Measurements from ENCODE around the gene TPRN. TPM values are rescaled to one million over a fixed set of nuclear protein-coding genes. Genes with fewer than 3 reads are reported as not detected.

Gene TPRN
- total RNA-seq, 1 donor from 2014 or later, result 2.8 TPM

GRCh38 chr9:137165250-137165836 is 35.2 kb downstream of the TPRN start:
- intact Hi-C loops (cut with DNase I), result no loop called here
- Histone ChIP-seq H3K9me3 (no peaks in the 10 kb centered on the region), H3K27me3 (peaks cover 66% of the 10 kb centered on the region), H3K36me3 (no peaks in the 10 kb centered on the region), H3K4me3 (no peak overlapping the region), H3K4me1 (peaks cover 25% of the 10 kb centered on the region in 2 donors), H3K27ac (no peak overlapping the region)
- TF ChIP-seq CTCF (IDR thresholded peaks at IDR 0.05), result no peak
- no peak for DNase-seq (ENCODE audit: low spot score in 2 of 2)

DNA sequence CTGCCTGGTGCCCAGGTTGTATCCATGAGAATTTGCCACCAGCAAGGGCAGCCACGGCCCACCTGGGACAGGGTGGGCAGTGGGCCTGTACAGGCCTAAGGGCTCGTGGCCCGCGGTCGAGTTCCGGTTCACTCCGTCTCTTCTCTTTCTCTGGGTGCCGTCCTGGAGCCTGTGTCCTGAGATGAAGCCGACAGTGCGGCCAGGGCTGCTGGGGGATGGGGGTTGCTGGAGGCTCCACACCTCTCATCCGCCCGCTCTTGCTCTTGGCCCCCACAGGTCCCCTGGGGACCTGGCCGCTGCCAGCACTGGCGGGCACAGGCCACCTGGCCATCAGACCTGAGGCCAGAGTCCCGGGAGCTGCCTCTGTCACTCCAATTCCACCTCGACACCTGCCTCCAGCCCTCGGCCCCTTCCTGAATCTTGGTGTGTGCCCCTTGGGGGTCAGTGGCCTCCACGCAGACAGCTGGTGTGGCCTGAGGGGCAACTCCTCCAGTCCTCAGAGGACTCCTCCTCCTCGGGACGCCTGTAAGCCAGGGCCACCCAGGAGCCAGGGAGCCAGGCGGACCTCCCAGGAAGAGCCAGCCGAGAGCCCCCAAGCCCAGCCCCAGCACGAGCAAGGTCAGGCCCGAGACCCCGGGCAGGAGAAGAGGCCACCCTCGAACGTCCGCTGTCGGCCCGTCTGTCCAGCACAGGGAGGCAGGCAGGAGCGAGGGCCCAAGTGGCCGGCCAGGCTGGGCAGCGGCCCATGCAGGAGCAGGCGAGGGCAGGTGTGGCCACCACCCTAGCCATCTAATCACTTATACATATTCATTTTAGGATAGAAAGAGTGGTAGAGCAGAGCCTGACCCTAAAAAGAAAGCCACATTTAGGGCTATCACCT is 35.9 kb downstream of the TPRN start:
- Histone ChIP-seq H3K27ac (no peak overlapping the region), H3K36me3 (no peaks in the 10 kb centered on the region), H3K4me3 (no peak overlapping the region), H3K9me3 (no peaks in the 10 kb centered on the region), H3K27me3 (peaks cover 66% of the 10 kb centered on the region), H3K4me1 (peaks cover 25% of the 10 kb centered on the region in 2 donors)
- intact Hi-C loops (cut with DNase I), result no loop called here
- no peak for DNase-seq (ENCODE audit: low spot score in 2 of 2)
- no peak for TF ChIP-seq CTCF (IDR thresholded peaks at IDR 0.05)

DNA sequence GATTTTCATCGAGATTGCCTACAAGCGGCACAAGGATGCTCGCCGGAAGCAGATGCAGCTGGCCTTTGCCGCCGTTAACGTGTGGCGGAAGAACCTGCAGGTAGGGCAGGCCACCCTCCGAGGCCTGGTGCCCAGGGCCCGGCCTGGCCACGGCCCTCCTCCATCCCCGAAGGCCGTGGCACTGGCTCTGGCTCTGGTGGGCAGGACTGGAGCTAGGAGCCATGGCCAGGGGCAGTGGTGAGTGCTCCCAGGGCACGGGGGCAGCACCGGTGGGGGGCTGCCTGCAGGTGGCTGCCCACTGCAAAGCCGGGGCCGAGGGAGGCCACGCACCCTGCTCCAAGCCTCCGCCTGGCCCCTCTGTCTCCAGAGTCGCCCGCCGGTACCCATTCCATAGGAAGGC is 36.7 kb downstream of the TPRN start:
- intact Hi-C loops (cut with DNase I), result no loop called here
- DNase-seq (ENCODE audit: low spot score in 2 of 2), result no peak
- H3K9me3 ChIP-seq, result no peaks in the 10 kb centered on the region
- H3K27ac ChIP-seq, result no peak overlapping the region
- H3K27me3 ChIP-seq, result peaks cover 67% of the 10 kb centered on the region
- peaks cover 18 to 22% of the 10 kb centered on the region in 2 donors for H3K4me1 ChIP-seq
- no peak for TF ChIP-seq CTCF (IDR thresholded peaks at IDR 0.05)
- no peaks in the 10 kb centered on the region for H3K36me3 ChIP-seq
- no peak overlapping the region for H3K4me3 ChIP-seq

DNA sequence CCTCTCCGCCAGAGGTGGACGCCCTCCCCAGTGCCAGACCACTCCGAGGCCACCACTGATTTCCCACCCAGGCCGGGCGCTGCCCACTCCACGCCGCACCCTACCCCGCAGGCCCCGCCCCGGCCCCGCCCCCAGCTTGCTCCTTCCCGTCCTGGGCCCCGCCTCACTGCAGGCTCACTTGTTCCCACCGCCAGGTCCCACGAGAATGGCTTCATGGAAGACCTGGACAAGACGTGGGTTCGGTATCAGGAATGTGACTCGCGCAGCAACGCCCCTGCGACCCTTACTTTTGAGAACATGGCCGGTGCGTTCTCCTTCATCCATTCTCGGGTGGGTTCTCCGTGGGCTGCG is 37.2 kb downstream of the TPRN start:
- peaks cover 13 to 19% of the 10 kb centered on the region in 2 donors for H3K4me1 ChIP-seq
- peak overlapping the region; percentile 18 to 46 for H3K4me3 ChIP-seq
- no peaks in the 10 kb centered on the region for H3K9me3 ChIP-seq
- no peak for DNase-seq (ENCODE audit: low spot score in 2 of 2)
- H3K27ac ChIP-seq, result no peak overlapping the region
- peaks cover 69% of the 10 kb centered on the region for H3K27me3 ChIP-seq
- TF ChIP-seq CTCF (IDR thresholded peaks at IDR 0.05), result no peak
- no peaks in the 10 kb centered on the region for H3K36me3 ChIP-seq
- intact Hi-C loops (cut with DNase I), result no loop called here

DNA sequence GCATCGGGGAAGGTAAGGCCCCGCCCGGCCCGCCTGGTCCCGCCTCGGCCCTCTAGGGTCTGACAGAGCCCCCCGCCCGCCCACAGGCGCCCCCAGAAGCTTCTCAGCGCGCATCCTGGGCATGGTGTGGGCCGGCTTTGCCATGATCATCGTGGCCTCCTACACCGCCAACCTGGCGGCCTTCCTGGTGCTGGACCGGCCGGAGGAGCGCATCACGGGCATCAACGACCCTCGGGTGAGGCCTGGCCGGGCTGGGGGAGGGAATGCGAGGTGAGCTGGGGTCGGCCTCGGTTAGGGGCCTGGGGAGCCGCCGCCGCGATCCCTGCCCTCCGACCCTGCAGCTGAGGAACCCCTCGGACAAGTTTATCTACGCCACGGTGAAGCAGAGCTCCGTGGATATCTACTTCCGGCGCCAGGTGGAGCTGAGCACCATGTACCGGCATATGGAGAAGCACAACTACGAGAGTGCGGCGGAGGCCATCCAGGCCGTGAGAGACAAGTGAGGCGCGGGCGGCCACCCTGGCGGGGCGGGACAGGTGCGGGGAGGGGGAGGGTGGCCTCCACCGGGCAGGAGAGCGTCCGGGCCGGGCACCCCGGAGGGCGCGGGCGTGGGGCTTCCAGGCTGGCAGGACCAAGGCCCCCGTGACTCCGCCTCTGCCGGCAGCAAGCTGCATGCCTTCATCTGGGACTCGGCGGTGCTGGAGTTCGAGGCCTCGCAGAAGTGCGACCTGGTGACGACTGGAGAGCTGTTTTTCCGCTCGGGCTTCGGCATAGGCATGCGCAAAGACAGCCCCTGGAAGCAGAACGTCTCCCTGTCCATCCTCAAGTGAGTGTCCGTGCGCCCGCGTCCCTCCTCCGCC is 37.8 kb downstream of the TPRN start:
- Histone ChIP-seq H3K4me3 (peak overlapping the region; percentile 18 to 46), H3K27me3 (peaks cover 68% of the 10 kb centered on the region)

More for the DNA sequence above, 37.8 kb downstream of the TPRN start:
- Histone ChIP-seq H3K9me3 (no peaks in the 10 kb centered on the region), H3K36me3 (no peaks in the 10 kb centered on the region), H3K27ac (no peak overlapping the region), H3K4me1 (peaks cover 10 to 14% of the 10 kb centered on the region in 2 donors)
- intact Hi-C loops (cut with DNase I), result no loop called here
- peak in 1 of 3 experiments; percentile 11 for TF ChIP-seq CTCF (IDR thresholded peaks at IDR 0.05)
- DNase-seq (ENCODE audit: low spot score in 2 of 2), result no peak

Data from ascending aorta (tissue), 2 donors.